Activated T-helper 1 cell treated with anti-CD3 and anti-CD28 coated beads, Interleukin-12 subunit alpha, Interleukin-12 subunit beta, Interleukin-2, Interleukin-4 antibody, amounts not matched to agents 30 ng/mL and 10 ng/mL and 1 ng/mL, durations not matched to agents 14 hours and 24 hours and 36 hours (primary cell): ENCODE measurements around the gene TMEM14B. TPM values are rescaled to one million over a fixed set of nuclear protein-coding genes. Genes with fewer than 3 reads are reported as not detected.
A peak's percentile ranks its signal among the peaks of the same experiment; 100 is the strongest.
"Not testable (repeated sequence)": the region's sequence is repeated elsewhere in the genome, so short reads cannot be mapped to it uniquely, and the experiment has no call there.

ENCODE experiments used
- DNase-seq: peaks from one replicate; pipeline ENCODE4 v3.0.0; 2021; ENCODE audit warnings: low spot score
- H3K27ac Mint-ChIP-seq: one replicate; pipeline ENCODE4 v1.8.0; 2021; ENCODE audit warnings: mild to moderate bottlenecking, mixed read lengths
- H3K27me3 Mint-ChIP-seq: one replicate; pipeline ENCODE4 v1.8.0; 2022; ENCODE audit warnings: mild to moderate bottlenecking, moderate library complexity, mixed read lengths; ENCODE audit not compliant: insufficient read depth
- H3K36me3 Mint-ChIP-seq: one replicate; pipeline ENCODE4 v1.8.0; 2021; ENCODE audit warnings: low read depth, mixed read lengths
- H3K4me1 Mint-ChIP-seq: one replicate; pipeline ENCODE4 v1.8.0; 2021; ENCODE audit warnings: low read depth, mixed read lengths
- H3K4me3 Mint-ChIP-seq: one replicate; pipeline ENCODE4 v1.8.0; 2021; ENCODE audit warnings: mild to moderate bottlenecking, moderate library complexity, mixed read lengths
- H3K9me3 Mint-ChIP-seq: one replicate; pipeline ENCODE4 v1.8.0; 2021; ENCODE audit warnings: mixed read lengths
- intact Hi-C: fragments of 100-400 bp; cut with micrococcal nuclease; formaldehyde crosslinking; loops from one replicate; pipeline ENCODE4 v1.15.1; 2024
- total RNA-seq: library from RNA; stranded (reverse); gene quantifications from 2 replicates; pipeline ENCODE4 v1.2.3, GENCODE V29; 2022

Gene TMEM14B
- total RNA-seq, 1 donor from 2014 or later: 83.7 TPM

DNA sequence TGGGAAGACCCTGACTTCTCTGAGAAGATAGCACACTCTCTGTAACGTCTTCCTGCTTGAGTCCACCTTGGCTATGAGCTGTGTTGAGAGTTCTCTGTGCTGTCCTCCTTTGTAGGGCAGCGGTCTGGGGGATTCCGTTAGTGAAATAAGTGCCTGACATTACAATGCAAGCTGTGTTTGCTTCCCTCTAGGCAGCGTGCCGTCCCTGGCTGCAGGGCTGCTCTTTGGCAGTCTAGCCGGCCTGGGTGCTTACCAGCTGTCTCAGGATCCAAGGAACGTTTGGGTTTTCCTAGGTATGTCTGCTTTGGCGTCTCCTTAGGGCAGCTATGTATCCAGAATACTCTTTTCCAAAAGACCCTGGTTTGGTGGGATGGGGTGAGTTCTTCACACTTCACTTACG is 21.9 kb upstream of the TMEM14B start:
- intact Hi-C loops: no loop called here
- H3K9me3 Mint-ChIP-seq: no peaks in the 10 kb centered on the region
- H3K36me3 Mint-ChIP-seq: peaks cover 23% of the 10 kb centered on the region

DNA sequence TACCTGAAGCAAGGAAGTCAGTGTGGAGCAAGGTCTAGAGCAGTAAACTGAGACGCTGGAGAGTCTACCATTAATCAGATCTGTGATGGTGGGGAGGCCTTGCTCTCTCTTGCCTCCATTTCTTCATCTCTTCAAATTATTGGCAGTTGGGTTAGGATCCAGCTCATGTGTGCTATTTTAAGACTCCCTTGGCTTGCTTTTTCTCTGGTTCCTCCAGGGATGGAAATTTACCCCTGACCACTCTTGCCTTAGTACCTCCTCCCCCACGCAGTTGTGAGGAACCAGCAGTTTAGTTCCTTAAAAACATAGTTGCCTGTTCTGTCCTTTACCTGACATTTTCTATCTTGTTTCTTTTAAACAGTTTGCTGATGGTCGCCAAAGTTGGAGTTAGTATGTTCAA is 17.4 kb upstream of the TMEM14B start:
- no peak overlapping the region for H3K4me3 Mint-ChIP-seq
- peaks cover 22% of the 10 kb centered on the region for H3K36me3 Mint-ChIP-seq
- DNase-seq: no peak
- intact Hi-C loops: no loop called here
- peaks cover 6% of the 10 kb centered on the region for H3K4me1 Mint-ChIP-seq
- no peak overlapping the region for H3K27ac Mint-ChIP-seq
- H3K9me3 Mint-ChIP-seq: no peaks in the 10 kb centered on the region
- no peaks in the 10 kb centered on the region for H3K27me3 Mint-ChIP-seq

More for the DNA sequence above, 21.9 kb upstream of the TMEM14B start:
- Mint-ChIP-seq H3K27me3 (no peaks in the 10 kb centered on the region), H3K27ac (no peak overlapping the region), H3K4me1 (peaks cover 44% of the 10 kb centered on the region), H3K4me3 (no peak overlapping the region)
- DNase-seq: no peak

DNA sequence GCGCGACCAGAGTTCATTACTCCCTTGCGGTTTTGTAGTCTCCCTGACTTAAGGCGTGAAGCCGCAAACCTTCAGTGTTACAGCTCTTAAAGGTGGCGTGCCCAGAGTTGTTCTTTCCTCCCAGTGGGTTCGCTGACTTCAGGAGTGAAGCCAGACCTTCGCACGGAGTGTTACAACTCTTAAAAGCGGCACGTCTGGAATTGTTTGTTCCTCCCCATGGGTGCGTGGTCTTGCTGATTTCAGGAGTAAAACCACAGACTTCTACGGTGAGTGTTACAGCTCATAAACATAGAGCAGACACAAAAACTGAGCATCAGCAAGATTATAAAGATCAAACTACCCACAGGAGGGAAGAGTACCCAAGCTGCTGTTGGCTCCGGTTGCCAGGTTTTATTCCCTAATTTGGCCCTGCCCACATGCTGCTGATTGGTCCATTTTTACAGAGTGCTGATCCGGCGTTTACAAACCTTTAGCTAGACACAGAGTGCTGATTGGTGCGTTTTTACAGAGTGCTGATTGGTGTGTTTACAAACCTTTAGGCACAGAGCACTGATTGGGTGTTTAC is 14.4 kb upstream of the TMEM14B start:
- H3K27me3 Mint-ChIP-seq: no peaks in the 10 kb centered on the region
- peaks cover 13% of the 10 kb centered on the region for H3K36me3 Mint-ChIP-seq
- DNase-seq: no peak
- no peaks in the 10 kb centered on the region for H3K9me3 Mint-ChIP-seq
- H3K4me1 Mint-ChIP-seq: no peaks in the 10 kb centered on the region
- no peak overlapping the region for H3K27ac Mint-ChIP-seq
- intact Hi-C loops: no loop called here
- H3K4me3 Mint-ChIP-seq: no peak overlapping the region

DNA sequence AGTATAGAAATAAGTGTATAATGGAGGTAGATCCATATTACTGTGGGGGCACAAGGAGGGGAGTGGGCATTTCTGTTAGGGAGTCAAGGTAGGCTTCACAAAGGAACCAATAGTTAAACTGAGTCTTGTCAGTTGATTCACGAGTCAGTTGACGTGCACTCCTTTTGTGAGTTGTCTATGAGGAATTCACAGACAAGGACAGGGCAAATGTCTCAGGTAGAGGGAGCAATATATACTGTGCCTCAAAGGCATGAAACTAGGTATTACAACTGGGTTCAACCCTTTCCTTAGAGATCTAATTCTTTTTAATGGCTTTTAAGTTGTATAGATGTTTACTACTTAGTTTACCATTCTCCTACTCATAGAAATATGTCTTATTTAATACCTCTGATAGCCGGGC is 13.7 kb upstream of the TMEM14B start:
- Mint-ChIP-seq H3K27me3 (no peaks in the 10 kb centered on the region), H3K9me3 (no peaks in the 10 kb centered on the region), H3K4me3 (no peak overlapping the region), H3K4me1 (no peaks in the 10 kb centered on the region), H3K27ac (no peak overlapping the region), H3K36me3 (peaks cover 9% of the 10 kb centered on the region)
- intact Hi-C loops: no loop called here
- no peak for DNase-seq

DNA sequence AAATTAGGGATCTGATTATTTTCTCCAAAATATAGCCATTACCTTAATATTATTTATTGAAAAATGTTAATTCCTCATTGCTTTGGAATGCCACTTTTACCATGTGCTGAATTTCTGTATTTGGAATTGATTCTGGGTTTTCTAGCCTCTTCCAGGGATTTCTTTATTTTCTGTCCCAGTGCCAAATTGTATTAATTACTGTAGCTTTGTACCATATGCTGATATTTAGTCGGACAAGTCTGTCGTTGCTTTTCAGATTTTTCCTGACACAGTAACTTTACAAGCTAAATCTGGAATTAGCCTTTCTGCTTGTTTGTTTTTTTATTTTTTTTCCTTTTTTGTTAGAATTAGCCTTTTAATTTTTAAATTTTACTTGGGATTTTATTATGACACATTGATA is 10.9 kb upstream of the TMEM14B start:
- no peaks in the 10 kb centered on the region for H3K36me3 Mint-ChIP-seq
- DNase-seq: no peak
- no peaks in the 10 kb centered on the region for H3K9me3 Mint-ChIP-seq
- H3K4me1 Mint-ChIP-seq: no peaks in the 10 kb centered on the region
- intact Hi-C loops: no loop called here
- no peak overlapping the region for H3K27ac Mint-ChIP-seq
- H3K27me3 Mint-ChIP-seq: no peaks in the 10 kb centered on the region
- no peak overlapping the region for H3K4me3 Mint-ChIP-seq

DNA sequence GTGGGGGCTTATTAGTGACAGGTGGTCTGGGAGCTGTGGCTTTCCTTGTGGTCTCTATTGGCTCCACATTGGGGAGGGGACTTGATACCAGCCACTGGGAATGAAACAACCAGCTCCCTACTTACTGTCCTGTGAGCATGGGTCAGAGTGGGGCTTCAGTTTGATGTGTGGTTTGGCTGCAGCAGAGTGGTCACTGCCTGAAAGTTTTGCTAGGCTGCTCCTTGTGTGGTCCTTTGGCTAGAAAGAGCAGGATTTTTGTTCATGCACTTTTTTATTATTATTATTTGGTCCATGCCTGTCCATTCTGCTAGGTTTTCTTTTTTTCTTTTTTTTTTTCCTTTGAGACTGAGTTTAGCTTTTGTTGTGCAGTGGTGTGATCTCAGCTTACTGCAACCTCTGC is 7.5 kb upstream of the TMEM14B start:
- no peak for DNase-seq
- no peak overlapping the region for H3K27ac Mint-ChIP-seq

DNA sequence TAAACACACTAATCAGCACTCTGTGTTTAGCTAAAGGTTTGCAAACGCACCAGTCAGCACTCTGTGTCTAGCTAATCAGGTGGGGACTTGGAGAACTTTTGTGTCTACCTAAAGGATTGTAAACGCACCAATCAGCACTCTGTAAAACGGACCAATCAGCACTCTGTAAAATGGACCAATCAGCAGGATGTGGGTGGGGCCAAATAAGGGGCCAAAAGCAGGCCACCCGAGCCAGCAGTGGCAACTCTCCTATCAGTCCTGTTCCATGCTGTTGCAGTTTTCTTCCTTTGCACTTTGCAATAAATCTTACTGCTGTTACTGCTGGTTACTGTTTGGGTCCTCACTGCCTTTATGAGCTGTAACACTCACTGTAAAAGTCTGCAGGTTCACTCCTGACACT is 6.0 kb upstream of the TMEM14B start:
- H3K4me3 Mint-ChIP-seq, intact Hi-C loops, H3K9me3 Mint-ChIP-seq, H3K27me3 Mint-ChIP-seq, H3K4me1 Mint-ChIP-seq, H3K36me3 Mint-ChIP-seq, DNase-seq, H3K27ac Mint-ChIP-seq: not testable (repeated sequence)

More for the DNA sequence above, 7.5 kb upstream of the TMEM14B start:
- Mint-ChIP-seq H3K4me3 (no peak overlapping the region), H3K36me3 (peaks cover 2% of the 10 kb centered on the region), H3K27me3 (no peaks in the 10 kb centered on the region), H3K9me3 (no peaks in the 10 kb centered on the region), H3K4me1 (no peaks in the 10 kb centered on the region)
- intact Hi-C loops: no loop called here

DNA sequence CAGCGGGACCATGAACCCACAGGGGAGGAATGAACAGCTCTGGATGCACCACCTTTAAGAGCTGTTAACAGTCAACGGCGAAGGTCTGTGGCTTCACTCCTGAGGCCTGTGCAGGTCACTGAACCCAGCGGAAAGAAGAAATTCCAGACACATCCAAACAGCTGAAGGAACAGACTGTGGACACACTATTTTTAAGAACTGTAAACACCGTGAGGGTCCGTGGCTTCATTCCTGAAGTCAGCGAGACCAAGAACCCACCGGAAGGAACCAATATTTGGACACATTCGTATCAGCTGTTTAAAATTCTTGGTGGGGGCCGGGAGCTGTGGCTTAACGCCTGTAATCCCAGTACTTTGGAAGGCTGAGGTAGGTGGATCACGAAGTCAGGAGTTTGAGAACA is 5.4 kb upstream of the TMEM14B start:
- intact Hi-C loops: no loop called here
- H3K4me3 Mint-ChIP-seq: no peak overlapping the region
- H3K9me3 Mint-ChIP-seq: no peaks in the 10 kb centered on the region
- no peaks in the 10 kb centered on the region for H3K27me3 Mint-ChIP-seq
- H3K36me3 Mint-ChIP-seq: peaks cover 3% of the 10 kb centered on the region
- no peak for DNase-seq
- no peak overlapping the region for H3K27ac Mint-ChIP-seq
- peaks cover 13% of the 10 kb centered on the region for H3K4me1 Mint-ChIP-seq

DNA sequence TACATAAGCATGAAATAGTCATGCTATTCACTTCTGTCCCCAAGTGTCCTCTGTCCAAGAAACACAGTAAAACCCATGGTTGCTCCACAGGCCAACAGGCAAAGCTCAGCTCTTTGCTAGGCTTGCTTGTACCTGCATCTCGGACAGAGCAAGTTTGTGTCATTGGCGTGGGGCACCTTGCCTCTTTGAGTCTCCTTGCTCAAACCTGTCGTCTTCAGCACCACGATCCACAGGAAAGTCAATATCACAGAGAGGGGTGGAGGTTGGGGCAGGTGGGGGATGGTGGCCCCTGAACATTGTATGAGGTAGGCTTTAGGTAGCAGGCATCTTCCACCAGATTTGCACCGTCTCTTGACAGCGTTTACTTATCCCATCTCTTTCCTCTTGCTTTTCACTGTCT is 4.1 kb upstream of the TMEM14B start:
- intact Hi-C loops: no loop called here
- Mint-ChIP-seq H3K4me1 (peaks cover 15% of the 10 kb centered on the region), H3K27me3 (no peaks in the 10 kb centered on the region), H3K4me3 (no peak overlapping the region), H3K9me3 (no peaks in the 10 kb centered on the region), H3K27ac (no peak overlapping the region), H3K36me3 (peaks cover 3% of the 10 kb centered on the region)
- no peak for DNase-seq

DNA sequence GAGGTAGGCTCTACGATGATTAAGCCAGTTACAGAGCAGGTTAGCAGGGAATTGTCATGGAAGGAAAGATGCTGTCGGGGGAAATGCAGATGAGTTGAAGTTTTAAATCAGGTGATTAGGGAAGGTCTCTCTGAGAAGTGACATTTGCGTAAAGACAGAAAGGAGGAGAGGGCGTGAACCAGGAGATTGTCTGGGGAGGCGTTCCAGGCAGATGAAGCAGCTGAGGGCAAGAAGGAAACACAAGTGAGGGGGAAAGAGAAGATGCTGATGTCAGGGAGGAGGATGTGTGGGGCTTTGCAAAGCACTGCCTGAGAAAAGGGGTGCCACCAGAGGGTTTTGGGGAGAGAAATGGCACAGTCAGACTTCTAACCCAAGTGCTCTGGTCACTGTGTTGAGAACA is 2.5 kb upstream of the TMEM14B start:
- Mint-ChIP-seq H3K27ac (no peak overlapping the region), H3K4me1 (peaks cover 31% of the 10 kb centered on the region), H3K9me3 (no peaks in the 10 kb centered on the region), H3K36me3 (peaks cover 9% of the 10 kb centered on the region), H3K4me3 (no peak overlapping the region), H3K27me3 (no peaks in the 10 kb centered on the region)
- intact Hi-C loops: no loop called here
- DNase-seq: no peak

DNA sequence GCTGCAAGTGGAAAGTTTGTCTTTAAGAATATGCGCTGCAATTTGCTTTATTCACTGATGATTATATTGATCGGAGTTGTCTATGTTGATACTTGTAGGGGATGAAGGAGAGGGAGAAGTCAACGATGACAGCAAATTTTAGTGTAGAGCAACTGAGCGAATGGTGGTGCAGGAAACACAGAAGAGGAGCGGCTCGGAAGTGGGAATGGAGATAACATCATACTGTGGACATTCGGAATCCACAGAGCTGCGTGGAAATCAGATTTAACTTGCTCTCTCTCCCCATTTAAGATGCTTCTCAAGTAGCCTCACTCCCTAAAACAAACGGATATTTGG is 722 bp upstream of the TMEM14B start:
- Mint-ChIP-seq H3K27me3 (no peaks in the 10 kb centered on the region), H3K36me3 (peaks cover 21% of the 10 kb centered on the region), H3K4me3 (peak overlapping the region; percentile 93), H3K27ac (peak overlapping the region; percentile 94), H3K9me3 (no peaks in the 10 kb centered on the region), H3K4me1 (peaks cover 49% of the 10 kb centered on the region)
- DNase-seq: no peak
- intact Hi-C loops: loop anchor here (1.0 to 2.0 kb wide), 7 partner anchors 24 to 346 kb away; partner anchors contain the start of genes C6orf52, MAK, PAK1IP1 and SMIM13

DNA sequence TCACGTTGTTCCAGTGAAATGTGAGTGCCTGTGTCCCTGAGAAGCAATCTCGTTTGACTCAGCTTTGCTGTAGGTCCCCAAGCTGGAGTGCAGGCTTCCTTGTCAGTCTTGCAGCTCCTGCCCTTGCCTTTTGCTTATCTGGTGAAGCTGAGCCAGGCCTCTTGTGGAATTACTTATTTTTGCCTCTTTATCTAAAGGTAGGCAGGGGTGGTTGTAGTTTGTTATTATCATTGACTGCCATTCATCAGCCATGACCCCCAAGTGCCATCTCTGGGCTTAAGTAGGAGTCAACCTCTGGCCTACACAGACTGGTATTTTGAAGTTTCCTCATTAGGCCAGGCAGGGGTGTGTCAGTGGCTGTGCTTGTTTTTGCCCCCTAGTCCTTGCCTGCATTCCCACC is 2.1 kb downstream of the TMEM14B start:
- H3K4me3 Mint-ChIP-seq: peak overlapping the region; percentile 93
- intact Hi-C loops: loop anchor here (5.0 kb wide), 1 partner anchor 963 kb away; no protein-coding TSS in a partner anchor

DNA sequence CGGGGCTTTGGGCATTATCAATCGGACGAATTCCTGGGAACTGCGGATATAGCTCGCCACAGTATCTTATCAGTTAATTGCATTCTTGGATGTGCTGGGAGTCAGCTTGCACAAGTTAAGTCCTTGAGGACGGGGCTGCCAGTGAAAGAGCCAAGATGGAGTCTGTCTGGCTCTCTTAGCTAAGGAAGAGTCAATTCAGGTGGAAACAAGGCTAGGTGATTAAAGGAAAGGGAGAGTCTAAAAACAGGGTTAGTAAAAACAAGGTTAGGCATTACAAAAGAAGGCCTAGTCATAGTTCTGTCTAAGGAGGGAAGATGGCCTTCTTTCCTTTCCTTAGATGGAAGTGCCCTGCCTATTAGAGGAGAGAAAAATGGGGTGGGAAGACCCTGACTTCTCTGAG is 3.0 kb downstream of the TMEM14B start:
- not testable (repeated sequence) for H3K27me3 Mint-ChIP-seq, H3K4me3 Mint-ChIP-seq, H3K27ac Mint-ChIP-seq, H3K9me3 Mint-ChIP-seq, DNase-seq
- intact Hi-C loops: loop anchor here (5.0 kb wide), 1 partner anchor 962 kb away; no protein-coding TSS in a partner anchor
- Mint-ChIP-seq H3K36me3 (peaks cover 43% of the 10 kb centered on the region), H3K4me1 (peaks cover 63% of the 10 kb centered on the region)

More for the DNA sequence above, 2.1 kb downstream of the TMEM14B start:
- no peaks in the 10 kb centered on the region for H3K27me3 Mint-ChIP-seq
- no peaks in the 10 kb centered on the region for H3K9me3 Mint-ChIP-seq
- no peak for DNase-seq
- peaks cover 57% of the 10 kb centered on the region for H3K4me1 Mint-ChIP-seq
- peaks cover 38% of the 10 kb centered on the region for H3K36me3 Mint-ChIP-seq
- peak overlapping the region; percentile 1 for H3K27ac Mint-ChIP-seq

DNA sequence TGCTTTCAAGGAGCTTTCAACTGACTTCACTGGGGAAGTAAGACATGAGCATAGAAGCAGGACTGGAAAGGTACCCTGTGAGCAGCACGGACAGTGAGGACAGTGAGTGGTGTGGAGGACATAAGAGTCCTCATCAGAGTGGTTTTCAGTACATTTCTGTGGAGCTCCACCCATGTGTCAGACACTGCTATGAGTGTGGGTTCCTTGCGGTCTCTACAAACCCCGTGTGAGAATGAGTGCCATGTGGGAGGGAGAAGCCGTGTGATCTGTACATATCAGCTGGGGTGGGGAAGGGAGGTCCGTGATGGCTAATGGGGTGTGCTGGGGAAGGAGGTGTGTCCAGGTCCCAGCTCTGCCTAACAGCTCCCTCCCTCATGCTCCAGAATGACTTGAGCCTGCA is 4.2 kb downstream of the TMEM14B start:
- not testable (repeated sequence) for H3K27me3 Mint-ChIP-seq, H3K4me3 Mint-ChIP-seq, H3K27ac Mint-ChIP-seq, DNase-seq, H3K9me3 Mint-ChIP-seq
- intact Hi-C loops: loop anchor here (5.0 kb wide), 1 partner anchor 961 kb away; no protein-coding TSS in a partner anchor
- Mint-ChIP-seq H3K4me1 (peaks cover 64% of the 10 kb centered on the region), H3K36me3 (peaks cover 50% of the 10 kb centered on the region)
